NCI-H1436 treated with DMSO at 0.1 percent for 48 hours (cell line): ENCODE results near the gene TFB1M.
"Not testable (repeated sequence)": the region's sequence is repeated elsewhere in the genome, so short reads cannot be mapped to it uniquely, and the experiment has no call there.

Source experiments
- DNase-seq: peaks from one replicate; lab custom pipeline; 2025; lab: John Stamatoyannopoulos, UW

Gene TFB1M

GRCh38 chr6:155297669-155298068, 16.6 kb downstream of the TFB1M start:
- no peak for DNase-seq

DNA sequence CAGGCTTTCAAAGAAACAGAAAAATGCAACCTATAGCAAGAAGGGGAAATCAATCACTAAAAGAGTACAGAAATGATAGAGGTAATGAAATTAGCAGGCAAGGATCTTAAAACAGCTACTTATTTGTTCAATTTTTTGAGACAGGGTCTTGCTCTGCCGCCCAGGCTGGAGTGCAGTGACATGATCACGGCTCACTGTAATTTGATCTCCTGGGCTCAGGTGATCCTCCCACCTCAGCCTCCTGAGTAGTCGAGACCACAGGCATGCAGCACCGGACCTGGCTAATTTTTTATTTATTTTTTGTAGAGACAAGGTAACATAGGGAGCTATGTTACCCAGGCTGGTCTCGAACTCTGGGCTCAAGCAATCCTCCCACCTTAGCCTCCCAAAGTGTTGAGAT, 21.6 kb downstream of the TFB1M start:
- no peak for DNase-seq

DNA sequence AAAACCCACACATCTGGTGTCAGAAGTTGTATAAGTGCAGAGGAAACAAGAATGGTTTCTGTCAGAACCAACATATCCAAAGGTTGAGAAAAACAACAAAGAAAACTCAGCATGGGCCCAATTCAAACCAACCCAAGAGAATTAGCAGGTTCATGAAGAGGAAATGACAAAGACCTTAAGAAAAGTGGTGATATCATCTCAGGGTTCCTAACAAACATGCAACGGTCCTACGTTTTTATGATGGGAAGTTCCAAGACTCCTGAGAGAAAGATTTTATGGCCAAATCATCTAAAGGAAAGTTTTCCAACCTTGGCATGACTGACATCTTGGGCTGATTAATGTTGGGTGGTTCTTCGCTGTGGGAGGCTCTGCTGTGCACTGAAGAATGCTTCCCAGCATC, 23.0 kb downstream of the TFB1M start:
- no peak for DNase-seq

DNA sequence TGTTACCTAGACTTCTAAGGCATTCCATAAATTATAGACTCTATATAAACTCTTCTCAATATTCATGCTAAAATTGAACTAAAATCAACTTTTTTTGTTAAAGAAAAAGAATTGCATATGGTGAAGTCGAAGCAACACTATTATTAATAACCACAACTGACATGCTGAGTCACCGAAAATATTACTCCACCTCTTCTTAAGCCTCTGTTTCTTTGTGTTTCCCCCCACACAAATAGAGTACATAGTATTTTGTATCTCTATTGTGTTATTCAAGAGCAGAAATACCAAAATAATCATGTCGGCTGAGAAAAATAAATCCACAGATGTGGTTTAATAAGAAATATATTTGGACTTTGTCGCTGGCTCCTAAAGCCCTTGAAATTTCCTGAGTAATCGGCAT, 23.8 kb downstream of the TFB1M start:
- no peak for DNase-seq

DNA sequence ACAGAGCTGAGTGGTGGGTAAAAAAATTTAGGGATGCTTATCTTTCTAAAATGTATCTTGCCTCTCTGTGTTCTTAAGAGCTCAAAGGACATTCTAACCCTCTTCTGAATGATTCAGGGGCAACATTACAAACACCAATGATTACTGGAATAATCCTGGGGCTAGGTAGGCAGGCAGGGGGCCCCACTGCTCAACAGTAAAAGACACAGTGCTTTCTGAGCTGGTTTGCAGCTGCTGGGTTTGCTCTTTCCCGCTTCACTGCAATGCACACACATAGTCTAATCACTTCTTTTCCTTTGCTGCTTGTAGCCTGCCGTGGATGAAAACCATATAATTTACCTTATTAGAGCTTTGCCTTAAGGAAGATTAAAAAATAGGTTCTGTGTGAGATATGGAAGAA, 26.5 kb downstream of the TFB1M start:
- no peak for DNase-seq

GRCh38 chr6:155284775-155285174, 29.5 kb downstream of the TFB1M start:
- DNase-seq = no peak

GRCh38 chr6:155278319-155279049, 35.8 kb downstream of the TFB1M start:
- DNase-seq = no peak

DNA sequence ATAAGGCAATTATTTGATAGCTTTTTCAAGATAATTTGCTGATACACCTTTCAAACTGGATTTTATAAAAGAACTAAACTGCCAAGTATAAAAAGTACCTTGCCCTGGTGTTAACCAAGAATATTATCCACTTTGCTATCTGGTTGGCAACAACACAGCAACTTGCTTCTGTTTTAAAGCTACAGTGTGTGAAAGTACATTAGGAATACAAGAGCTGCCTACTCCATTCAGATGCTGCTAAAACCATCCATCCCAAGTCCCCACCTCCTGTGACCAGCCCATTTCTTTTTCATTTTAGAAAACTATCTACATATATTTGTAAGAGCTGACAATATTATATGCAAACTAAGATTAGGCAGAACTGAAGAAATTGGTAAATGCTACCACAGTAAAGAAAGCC, 37.6 kb downstream of the TFB1M start:
- DNase-seq = no peak

DNA sequence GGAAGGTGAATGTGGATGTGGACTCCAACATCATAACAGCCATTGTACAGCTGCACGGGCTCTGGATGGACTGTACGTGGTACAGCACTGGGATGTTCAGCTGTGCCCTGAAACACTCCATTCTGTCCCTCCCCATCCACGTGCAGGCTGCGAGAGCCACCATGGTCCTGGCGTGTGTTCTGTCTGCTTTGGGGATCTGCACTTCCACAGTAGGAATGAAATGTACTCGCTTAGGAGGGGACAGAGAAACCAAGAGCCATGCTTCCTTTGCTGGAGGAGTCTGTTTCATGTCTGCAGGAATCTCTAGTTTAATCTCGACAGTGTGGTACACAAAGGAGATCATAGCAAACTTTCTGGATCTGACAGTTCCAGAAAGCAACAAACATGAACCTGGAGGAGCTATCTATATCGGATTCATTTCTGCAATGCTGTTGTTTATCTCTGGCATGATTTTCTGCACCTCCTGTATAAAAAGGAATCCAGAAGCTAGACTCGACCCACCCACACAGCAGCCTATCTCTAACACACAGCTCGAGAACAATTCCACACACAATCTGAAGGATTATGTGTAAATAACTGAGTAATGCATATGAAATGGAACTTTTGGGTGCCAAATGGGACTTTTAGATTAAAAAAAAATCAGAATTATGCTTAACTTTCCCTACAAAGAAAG, 38.3 kb downstream of the TFB1M start:
- DNase-seq = no peak

DNA sequence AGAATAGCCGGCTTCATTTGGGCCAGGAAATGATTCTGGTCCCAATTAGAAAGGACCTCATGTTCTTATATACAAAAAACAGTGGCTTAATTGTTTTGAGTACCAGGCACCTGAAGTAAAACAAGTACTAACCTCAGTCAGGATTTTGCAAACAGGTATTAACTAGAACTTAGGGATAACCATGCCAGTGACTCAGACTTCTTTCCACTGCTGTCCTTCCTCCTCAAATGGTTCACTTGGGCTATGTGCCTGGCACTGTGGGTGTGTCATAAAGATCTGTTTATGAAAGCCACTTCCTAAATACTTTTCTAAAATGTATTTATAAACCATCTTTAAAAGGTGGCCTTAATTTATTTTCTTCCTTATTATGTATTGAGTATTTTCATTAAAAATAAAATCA, 39.8 kb downstream of the TFB1M start:
- no peak for DNase-seq

DNA sequence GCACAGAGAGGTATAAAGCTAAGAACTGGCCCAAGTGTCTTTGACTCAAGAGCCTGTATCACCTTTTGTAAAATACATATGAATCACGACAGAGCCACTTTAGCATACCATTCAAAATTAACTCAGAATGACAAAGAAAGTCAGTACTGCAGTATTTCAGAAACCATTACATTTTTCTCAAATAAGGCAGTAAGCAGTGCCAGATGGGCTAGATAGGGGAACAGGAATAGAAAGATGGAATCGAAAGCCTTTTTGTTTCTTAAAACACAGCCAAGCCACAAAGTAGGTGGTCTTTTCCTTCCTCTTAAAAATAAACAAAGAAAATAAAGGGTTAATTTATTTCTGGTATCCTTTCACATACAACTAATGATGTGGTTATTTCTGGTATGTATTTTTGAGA, 40.2 kb downstream of the TFB1M start:
- no peak for DNase-seq

- no peak for DNase-seq
These were observed 40.9 kb downstream of the TFB1M start for GRCh38 chr6:155273431-155273830.

DNA sequence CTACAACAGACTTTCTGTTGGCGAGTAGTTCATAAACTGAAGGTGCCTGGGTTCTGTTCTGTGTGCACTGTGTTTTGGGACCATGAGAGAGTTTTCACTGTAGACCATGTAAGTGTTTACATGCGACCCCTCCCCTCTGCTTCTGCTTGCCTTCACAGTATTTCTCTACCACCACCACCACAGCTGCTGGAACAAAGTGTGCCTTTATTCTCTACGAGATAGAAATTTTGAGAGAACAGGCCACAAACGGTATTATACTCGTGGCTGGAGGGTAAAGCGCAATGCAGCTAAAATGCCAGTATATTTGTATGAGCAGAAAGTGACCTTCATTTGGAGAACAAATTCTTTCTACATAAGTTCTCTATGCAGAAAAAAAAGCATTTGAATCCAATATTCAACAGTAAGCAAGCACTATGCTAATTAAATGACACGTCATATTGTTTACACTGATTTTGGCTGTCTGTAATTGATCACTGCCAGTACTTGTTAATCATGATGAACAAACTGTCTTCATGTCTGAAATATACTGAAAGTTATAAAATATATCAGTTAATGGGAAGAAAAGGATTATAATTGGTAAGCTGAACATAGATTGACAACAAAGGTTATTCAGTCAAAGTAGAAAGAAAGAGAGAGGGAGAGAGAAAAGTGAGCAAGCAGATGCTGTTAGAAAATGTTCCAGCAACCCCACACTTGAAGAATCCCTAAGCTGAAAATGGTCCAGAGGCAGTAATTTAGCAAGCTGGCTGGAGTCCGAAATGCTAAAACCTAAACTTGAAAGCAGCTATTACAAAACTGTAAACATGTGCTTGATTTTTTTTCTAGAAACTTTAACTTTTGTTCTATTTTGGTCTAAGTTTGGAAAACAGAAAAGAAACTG, 41.7 kb downstream of the TFB1M start:
- DNase-seq = no peak

DNA sequence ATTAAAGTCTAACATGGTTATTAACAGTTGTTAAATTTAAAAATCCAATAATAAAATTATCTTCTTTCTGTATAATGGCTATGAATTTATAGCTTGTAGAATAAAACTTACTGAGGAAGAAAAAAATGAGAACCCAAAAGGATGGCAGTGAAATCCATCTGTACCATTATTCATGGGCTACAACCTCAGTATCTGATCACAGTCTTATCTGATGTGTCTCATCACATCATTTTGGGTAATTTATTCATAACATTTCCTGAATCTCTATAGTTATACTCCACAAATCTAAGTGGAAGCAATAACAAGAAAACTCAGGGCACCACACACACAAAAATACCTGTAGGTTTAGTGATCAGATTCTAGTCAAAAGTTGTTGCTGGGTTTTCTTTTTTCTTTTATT, 43.1 kb downstream of the TFB1M start:
- no peak for DNase-seq

GRCh38 chr6:155270561-155271091, 43.7 kb downstream of the TFB1M start:
- DNase-seq = no peak

DNA sequence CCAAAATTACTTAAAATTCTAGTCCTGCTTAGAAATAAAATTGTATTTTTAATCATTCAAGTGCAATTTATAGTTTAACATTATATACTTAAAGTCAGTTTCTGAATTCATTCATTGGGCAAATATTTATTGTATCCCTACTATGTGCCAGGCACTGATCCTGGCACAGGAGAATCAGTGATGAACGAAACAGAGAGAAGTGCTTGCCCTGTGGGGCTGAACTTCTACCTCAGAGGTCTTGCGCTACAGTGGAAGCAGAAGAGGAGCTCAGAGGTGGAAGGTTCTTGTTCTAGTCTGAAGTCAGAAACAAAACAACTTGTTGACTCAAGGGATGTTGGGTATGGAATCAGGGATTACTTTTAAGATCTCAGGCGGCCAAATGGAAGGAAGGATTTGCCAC, 44.5 kb downstream of the TFB1M start:
- DNase-seq = no peak

DNA sequence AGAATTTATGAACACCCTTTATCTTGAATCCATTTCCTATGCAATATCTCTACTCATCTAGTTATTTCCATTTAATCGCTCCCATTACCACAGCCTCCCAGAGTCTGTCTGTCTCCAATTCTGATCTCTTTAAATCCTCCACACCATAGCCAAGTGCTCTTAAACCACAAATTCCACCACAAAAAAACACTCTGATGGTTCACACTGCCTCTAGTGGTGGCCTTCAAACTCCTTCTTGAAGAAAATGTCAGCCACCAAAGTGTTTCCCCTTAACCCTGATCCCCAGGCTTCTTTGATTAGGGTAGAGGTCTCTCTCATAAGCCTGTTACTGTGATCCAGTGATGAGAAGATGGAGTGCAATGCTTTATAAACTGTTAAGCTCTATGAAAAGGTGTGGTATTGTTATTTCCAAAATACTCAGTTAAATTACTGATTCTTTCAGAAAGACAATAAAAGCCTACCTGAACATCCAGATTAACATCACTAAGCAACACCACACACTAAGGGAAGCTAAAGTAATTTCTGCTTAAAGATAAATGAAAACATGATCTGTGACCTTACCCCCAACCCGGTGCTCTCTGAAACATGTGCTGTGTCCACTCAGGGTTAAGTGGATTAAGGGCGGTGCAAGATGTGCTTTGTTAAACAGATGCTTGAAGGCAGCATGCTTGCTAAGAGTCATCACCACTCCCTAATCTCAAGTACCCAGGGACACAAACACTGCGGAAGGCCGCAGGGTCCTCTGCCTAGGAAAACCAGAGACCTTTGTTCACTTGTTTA, 46.0 kb downstream of the TFB1M start:
- not testable (repeated sequence) for DNase-seq

GRCh38 chr6:155267411-155267810, 46.9 kb downstream of the TFB1M start:
- DNase-seq = no peak

DNA sequence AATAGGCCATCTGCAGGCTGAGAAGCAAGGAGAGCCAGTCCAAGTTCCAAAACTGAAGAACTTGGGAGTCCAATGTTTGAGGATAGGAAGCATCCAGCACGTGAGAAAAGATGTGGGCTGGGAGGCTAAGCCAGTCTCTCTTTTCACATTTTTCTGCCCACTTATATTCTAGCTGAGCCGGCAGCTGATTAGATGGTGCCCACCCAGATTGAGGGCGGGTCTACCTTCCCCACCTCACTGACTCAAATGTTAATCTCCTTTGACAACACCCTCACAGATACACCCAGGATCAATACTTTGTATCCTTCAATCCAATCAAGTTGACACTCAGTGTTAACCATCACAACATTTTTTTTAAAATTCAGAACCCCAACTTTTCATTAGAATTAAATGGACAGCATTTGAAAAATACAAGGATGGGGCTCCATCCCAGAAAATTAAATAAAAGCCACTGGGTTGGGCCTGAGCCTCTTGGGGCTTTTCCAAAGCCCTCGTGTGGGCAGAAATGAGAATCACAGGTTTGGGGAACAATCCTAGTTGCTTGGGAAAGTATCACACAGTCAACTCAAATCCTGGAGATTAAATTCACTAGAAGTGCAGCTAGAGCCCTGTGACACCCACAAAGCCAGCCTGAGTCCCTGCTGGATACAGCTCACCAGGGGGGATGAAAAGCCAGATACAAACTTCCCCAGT, 48.3 kb downstream of the TFB1M start:
- DNase-seq = no peak

GRCh38 chr6:155264693-155265320, 49.5 kb downstream of the TFB1M start:
- DNase-seq = no peak
